IMR-90 (cell line): ENCODE data around the gene ASB9. TPM values are rescaled to one million over a fixed set of nuclear protein-coding genes. Genes with fewer than 3 reads are reported as not detected.

Source experiments
- ATAC-seq: fragments of 200-7000 bp; cut with Tn5 transposase; 2 replicates; pipeline ENCODE4 v1.9.1; 2020; ENCODE audit warnings: low read depth, mild to moderate bottlenecking, moderate library complexity
- BruUV-seq: library from RNA; stranded (reverse); fragments of 400-500 nt; replicated peaks from 2 replicates; lab custom pipeline; 2021; lab: Mats Ljungman, UMichigan
- CTCF ChIA-PET: fragments of 300-600 bp; formaldehyde crosslinking; extraction: SDS; loops from one replicate; lab custom pipeline; 2021; ENCODE audit warnings: antibody characterized with exemption; lab: Yijun Ruan, JAX
- POLR2A ChIA-PET: fragments of 300-600 bp; sonication (Branson Sonifier 250); formaldehyde crosslinking; loops from one replicate; lab custom pipeline; 2022; ENCODE audit warnings: antibody characterized with exemption; ENCODE audit not compliant: unreplicated experiment; lab: Charles Lee
- DNase-seq: peaks from one replicate; pipeline ENCODE4 v3.0.0; 2013
- H2AFZ ChIP-seq: replicated peaks from 2 replicates; pipeline ENCODE3; 2013; ENCODE audit warnings: low read length, mild to moderate bottlenecking; ENCODE audit not compliant: poor library complexity
- H2AK5ac ChIP-seq: 2 replicates; pipeline ENCODE4 v1.6.1; 2013; ENCODE audit warnings: low read depth, low read length, inconsistent platforms
- H2AK9ac ChIP-seq: replicated peaks from 2 replicates; pipeline ENCODE3; 2013; ENCODE audit warnings: mild to moderate bottlenecking, low read depth, low read length, moderate library complexity; ENCODE audit not compliant: poor library complexity
- H2BK120ac ChIP-seq: 2 replicates; pipeline ENCODE4 v1.6.1; 2013; ENCODE audit warnings: low read depth, low read length, inconsistent platforms
- H2BK15ac ChIP-seq: 3 replicates; pipeline ENCODE4 v1.6.1; 2013; ENCODE audit warnings: low read depth, low read length, inconsistent platforms
- H2BK20ac ChIP-seq: 2 replicates; pipeline ENCODE4 v1.6.1; 2013; ENCODE audit warnings: low read depth, mild to moderate bottlenecking, inconsistent platforms, low read length, moderate library complexity
- H2BK5ac ChIP-seq: 2 replicates; pipeline ENCODE4 v1.6.1; 2013; ENCODE audit warnings: mild to moderate bottlenecking, low read depth, low read length, inconsistent platforms; ENCODE audit not compliant: poor library complexity, severe bottlenecking
- H3K14ac ChIP-seq: replicated peaks from 2 replicates; pipeline ENCODE4 v1.6.1; 2013; ENCODE audit warnings: low read depth, low read length, inconsistent platforms
- H3K18ac ChIP-seq: 2 replicates; pipeline ENCODE4 v1.6.1; 2013; ENCODE audit warnings: low read depth, low read length, control low read depth
- H3K23ac ChIP-seq: 2 replicates; pipeline ENCODE4 v1.6.1; 2013; ENCODE audit warnings: low read depth, low read length, inconsistent platforms
- H3K27ac ChIP-seq: 2 replicates; pipeline ENCODE4 v1.5.1; 2013; ENCODE audit warnings: mild to moderate bottlenecking, control low read depth, low read length; ENCODE audit not compliant: insufficient read depth
- H3K27me3 ChIP-seq: 2 replicates; pipeline ENCODE4 v1.6.1; 2013; ENCODE audit warnings: low read length; ENCODE audit not compliant: control insufficient read depth, insufficient read depth
- H3K36me3 ChIP-seq: 2 replicates; pipeline ENCODE4 v1.6.1; 2013; ENCODE audit warnings: low read length, mixed read lengths; ENCODE audit not compliant: control insufficient read depth, insufficient read depth
- H3K4ac ChIP-seq: 2 replicates; pipeline ENCODE4 v1.6.1; 2013; ENCODE audit warnings: low read depth, low read length, inconsistent platforms
- H3K4me1 ChIP-seq: 2 replicates; pipeline ENCODE4 v1.6.1; 2013; ENCODE audit warnings: low read length, mixed read lengths; ENCODE audit not compliant: control insufficient read depth, insufficient read depth
- H3K4me2 ChIP-seq: 2 replicates; pipeline ENCODE4 v1.6.1; 2013; ENCODE audit warnings: low read depth, mild to moderate bottlenecking, control low read depth, low read length, moderate library complexity
- H3K4me3 ChIP-seq: 2 replicates; pipeline ENCODE4 v1.5.1; 2013; ENCODE audit warnings: low read depth, mild to moderate bottlenecking, control low read depth, low read length, moderate library complexity; ENCODE audit not compliant: insufficient read depth
- H3K56ac ChIP-seq: 2 replicates; pipeline ENCODE4 v1.6.1; 2013; ENCODE audit warnings: low read length, inconsistent platforms; ENCODE audit not compliant: insufficient read depth; ENCODE audit errors: extremely low read depth
- H3K79me1 ChIP-seq, 2 experiments: 2 replicates each; pipeline ENCODE4 v1.6.1; 2013; ENCODE audit warnings: low read length in 2 of 2, inconsistent platforms in 1 of 2, low read depth in 1 of 2
- H3K9ac ChIP-seq: 2 replicates; pipeline ENCODE4 v1.6.1; 2013; ENCODE audit warnings: low read depth, low read length, control low read depth
- H3K9me1 ChIP-seq: 2 replicates; pipeline ENCODE4 v1.6.1; 2013; ENCODE audit warnings: low read length, inconsistent platforms; ENCODE audit not compliant: insufficient read depth
- H3K9me3 ChIP-seq: 2 replicates; pipeline ENCODE4 v1.6.1; 2013; ENCODE audit warnings: low read length; ENCODE audit not compliant: control insufficient read depth, insufficient read depth
- H4K20me1 ChIP-seq: 2 replicates; pipeline ENCODE4 v1.6.1; 2013; ENCODE audit warnings: low read length, inconsistent platforms; ENCODE audit not compliant: insufficient read depth
- H4K5ac ChIP-seq: 2 replicates; pipeline ENCODE4 v1.6.1; 2013; ENCODE audit warnings: mild to moderate bottlenecking, low read depth, low read length, control low read depth
- H4K8ac ChIP-seq, 2 experiments: 2 replicates each; pipeline ENCODE4 v1.6.1; 2013; ENCODE audit warnings: low read depth in 2 of 2, low read length in 2 of 2, control low read depth in 1 of 2, inconsistent platforms in 1 of 2
- H4K91ac ChIP-seq: 2 replicates; pipeline ENCODE4 v1.6.1; 2013; ENCODE audit warnings: low read depth, low read length, inconsistent platforms; ENCODE audit not compliant: insufficient read depth
- BHLHE40 ChIP-seq: fragments of 150-350 bp; IDR thresholded peaks from 2 replicates; pipeline ENCODE4 v1.6.1; 2016; ENCODE audit warnings: mild to moderate bottlenecking, low read depth, low read length
- CEBPB ChIP-seq: IDR thresholded peaks from 2 replicates; pipeline ENCODE4 v1.6.1; 2012; ENCODE audit warnings: low read depth, low read length, improper control_type of control experiment
- CHD1 ChIP-seq: IDR thresholded peaks from 2 replicates; pipeline ENCODE4 v1.6.1; 2012; ENCODE audit warnings: low read depth, low read length, improper control_type of control experiment
- FOS ChIP-seq: fragments of 150-350 bp; IDR thresholded peaks from 2 replicates; pipeline ENCODE4 v1.6.1; 2016; ENCODE audit warnings: low read depth, low read length
- MAFK ChIP-seq: IDR thresholded peaks from 2 replicates; pipeline ENCODE4 v1.6.1; 2012; ENCODE audit warnings: low read depth, low read length, improper control_type of control experiment
- MAZ ChIP-seq: IDR thresholded peaks from 2 replicates; pipeline ENCODE4 v1.6.1; 2012; ENCODE audit warnings: low read depth, mild to moderate bottlenecking, low read length, improper control_type of control experiment, moderate library complexity, borderline replicate concordance
- MXI1 ChIP-seq: IDR thresholded peaks from 2 replicates; pipeline ENCODE4 v1.6.1; 2012; ENCODE audit warnings: low read depth, mild to moderate bottlenecking, low read length, moderate library complexity, borderline replicate concordance
- NFE2L2 ChIP-seq: fragments of 150-350 bp; IDR thresholded peaks from 2 replicates; pipeline ENCODE4 v1.6.1; 2016; ENCODE audit warnings: low read depth, mild to moderate bottlenecking, low read length
- POLR2A ChIP-seq: IDR thresholded peaks from 2 replicates; pipeline ENCODE4 v1.6.1; 2012; ENCODE audit warnings: mild to moderate bottlenecking, low read depth, low read length
- RAD21 ChIP-seq: IDR thresholded peaks from 2 replicates; pipeline ENCODE4 v1.6.1; 2012; ENCODE audit warnings: low read length, improper control_type of control experiment
- RCOR1 ChIP-seq: IDR thresholded peaks from 2 replicates; pipeline ENCODE4 v1.6.1; 2012; ENCODE audit warnings: mild to moderate bottlenecking, low read length, improper control_type of control experiment; ENCODE audit not compliant: insufficient replicate concordance
- RFX5 ChIP-seq: IDR thresholded peaks from 2 replicates; pipeline ENCODE4 v1.8.0; 2012; ENCODE audit warnings: low read depth, mild to moderate bottlenecking, low read length, moderate library complexity
- SMC3 ChIP-seq: fragments of 150-350 bp; IDR thresholded peaks from 2 replicates; pipeline ENCODE4 v1.6.1; 2016; ENCODE audit warnings: low read depth, mild to moderate bottlenecking, antibody characterized with exemption, low read length, moderate library complexity
- WGBS, 2 experiments: methylation state at CpG; one replicate each; pipeline versions ENCODE4 v1.1.5 to v1.1.7; 2013; ENCODE audit warnings: missing lambda C conversion rate in 2 of 2; ENCODE audit not compliant: insufficient read length in 1 of 2; ENCODE audit errors: extremely low coverage in 2 of 2; 5-methylcytosine and 5-hydroxymethylcytosine counted together
- dilution Hi-C: fragments of 300-500 bp; cut with HindIII; formaldehyde crosslinking; loops from one replicate; pipeline ENCODE4 v1.14.3; 2018; ENCODE audit warnings: low sequenced_read_pairs; ENCODE audit not compliant: unreplicated experiment
- in situ Hi-C: fragments of 300-500 bp; cut with MboI; formaldehyde crosslinking; loops from 3 replicates; pipeline ENCODE4 v1.14.3; 2019; ENCODE audit warnings: low sequenced_read_pairs, inconsistent platforms, mixed read lengths
- intact Hi-C: fragments of 100-400 bp; cut with micrococcal nuclease; formaldehyde crosslinking; loops from 2 replicates; pipeline ENCODE4 v1.10.0; 2022
- polyA plus RNA-seq, 3 experiments: library from polyadenylated mRNA; depleted of rRNA; stranded (reverse); fragments of >200 nt; gene quantifications; 2 replicates each; pipeline ENCODE4 v1.2.3, GENCODE V29; 2012; ENCODE audit warnings: low replicate concordance in 1 of 3
- total RNA-seq: library from RNA; depleted of rRNA; stranded (reverse); fragments of >200 nt; gene quantifications from 2 replicates; pipeline ENCODE4 v1.2.3, GENCODE V29; 2012
- TF ChIP-seq, protein P1 (sequence below): fragments of 150-350 bp; IDR thresholded peaks from 2 replicates; pipeline ENCODE4 v1.6.1; 2017; ENCODE audit warnings: mild to moderate bottlenecking, antibody characterized with exemption, low read length, low read depth
- TF ChIP-seq, protein P2 (sequence below): fragments of 150-350 bp; IDR thresholded peaks from 2 replicates; pipeline ENCODE4 v1.6.1; 2016; ENCODE audit warnings: low read depth, mild to moderate bottlenecking, low read length, moderate library complexity, borderline replicate concordance
- TF ChIP-seq, protein P3 (sequence below): conservative IDR thresholded peaks from 2 replicates; pipeline ENCODE4 v1.5.1; 2012; ENCODE audit warnings: mild to moderate bottlenecking, low read depth, low read length, improper control_type of control experiment

Gene ASB9
- total and polyA plus RNA-seq, 2 of the 4 experiments (the other 2 are of a cell fraction), result 0.15 to 0.36 TPM

DNA sequence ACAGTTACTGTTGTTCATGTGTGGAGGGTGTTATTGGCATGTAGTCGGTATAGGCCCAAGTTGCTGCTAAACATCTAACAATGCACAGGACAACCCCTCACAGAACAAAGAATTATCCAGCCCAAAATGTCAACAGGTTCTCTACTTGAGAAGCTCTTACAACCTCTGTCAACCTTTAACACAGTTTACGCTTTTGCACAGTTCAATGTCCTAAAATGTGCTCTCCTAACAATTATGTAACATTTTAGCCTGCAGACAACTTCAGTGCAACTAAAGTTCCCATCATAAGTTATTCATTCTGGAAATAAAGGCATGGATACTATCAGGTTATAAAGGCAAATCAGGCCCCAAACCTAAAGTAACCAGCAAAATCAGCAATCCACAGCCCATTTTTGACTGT is 66.2 kb downstream of the ASB9 start:
- no peak for TF ChIP-seq CEBPB
- TF ChIP-seq MAZ, result no peak
- no peak for TF ChIP-seq CHD1
- TF ChIP-seq SMC3, result no peak
- TF ChIP-seq, protein P1, sequence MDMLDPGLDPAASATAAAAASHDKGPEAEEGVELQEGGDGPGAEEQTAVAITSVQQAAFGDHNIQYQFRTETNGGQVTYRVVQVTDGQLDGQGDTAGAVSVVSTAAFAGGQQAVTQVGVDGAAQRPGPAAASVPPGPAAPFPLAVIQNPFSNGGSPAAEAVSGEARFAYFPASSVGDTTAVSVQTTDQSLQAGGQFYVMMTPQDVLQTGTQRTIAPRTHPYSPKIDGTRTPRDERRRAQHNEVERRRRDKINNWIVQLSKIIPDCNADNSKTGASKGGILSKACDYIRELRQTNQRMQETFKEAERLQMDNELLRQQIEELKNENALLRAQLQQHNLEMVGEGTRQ, result no peak
- no peak for TF ChIP-seq MAFK
- TF ChIP-seq, protein P2, sequence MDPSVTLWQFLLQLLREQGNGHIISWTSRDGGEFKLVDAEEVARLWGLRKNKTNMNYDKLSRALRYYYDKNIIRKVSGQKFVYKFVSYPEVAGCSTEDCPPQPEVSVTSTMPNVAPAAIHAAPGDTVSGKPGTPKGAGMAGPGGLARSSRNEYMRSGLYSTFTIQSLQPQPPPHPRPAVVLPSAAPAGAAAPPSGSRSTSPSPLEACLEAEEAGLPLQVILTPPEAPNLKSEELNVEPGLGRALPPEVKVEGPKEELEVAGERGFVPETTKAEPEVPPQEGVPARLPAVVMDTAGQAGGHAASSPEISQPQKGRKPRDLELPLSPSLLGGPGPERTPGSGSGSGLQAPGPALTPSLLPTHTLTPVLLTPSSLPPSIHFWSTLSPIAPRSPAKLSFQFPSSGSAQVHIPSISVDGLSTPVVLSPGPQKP, result no peak
- no peak for TF ChIP-seq RCOR1
- TF ChIP-seq NFE2L2, result no peak
- TF ChIP-seq FOS, result no peak
- TF ChIP-seq POLR2A, result no peak
- TF ChIP-seq, protein P3, sequence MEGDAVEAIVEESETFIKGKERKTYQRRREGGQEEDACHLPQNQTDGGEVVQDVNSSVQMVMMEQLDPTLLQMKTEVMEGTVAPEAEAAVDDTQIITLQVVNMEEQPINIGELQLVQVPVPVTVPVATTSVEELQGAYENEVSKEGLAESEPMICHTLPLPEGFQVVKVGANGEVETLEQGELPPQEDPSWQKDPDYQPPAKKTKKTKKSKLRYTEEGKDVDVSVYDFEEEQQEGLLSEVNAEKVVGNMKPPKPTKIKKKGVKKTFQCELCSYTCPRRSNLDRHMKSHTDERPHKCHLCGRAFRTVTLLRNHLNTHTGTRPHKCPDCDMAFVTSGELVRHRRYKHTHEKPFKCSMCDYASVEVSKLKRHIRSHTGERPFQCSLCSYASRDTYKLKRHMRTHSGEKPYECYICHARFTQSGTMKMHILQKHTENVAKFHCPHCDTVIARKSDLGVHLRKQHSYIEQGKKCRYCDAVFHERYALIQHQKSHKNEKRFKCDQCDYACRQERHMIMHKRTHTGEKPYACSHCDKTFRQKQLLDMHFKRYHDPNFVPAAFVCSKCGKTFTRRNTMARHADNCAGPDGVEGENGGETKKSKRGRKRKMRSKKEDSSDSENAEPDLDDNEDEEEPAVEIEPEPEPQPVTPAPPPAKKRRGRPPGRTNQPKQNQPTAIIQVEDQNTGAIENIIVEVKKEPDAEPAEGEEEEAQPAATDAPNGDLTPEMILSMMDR, result no peak
- TF ChIP-seq MXI1, result no peak
- TF ChIP-seq RAD21, result no peak
- no peak for TF ChIP-seq RFX5
- no peak for TF ChIP-seq BHLHE40
- H3K79me1 ChIP-seq, result no peaks in the 10 kb centered on the region
- H3K9ac ChIP-seq, result no peak overlapping the region
- no peaks in the 10 kb centered on the region for H3K36me3 ChIP-seq
- H2BK5ac ChIP-seq, result no peak overlapping the region
- H3K4ac ChIP-seq, result no peak overlapping the region
- no peak overlapping the region for H2AK5ac ChIP-seq
- no peak overlapping the region for H3K4me2 ChIP-seq
- H3K9me1 ChIP-seq, result no peaks in the 10 kb centered on the region
- WGBS, 2 experiments, result no CpG with 5 or more reads among the region's 2 CpGs
- in situ Hi-C loops, result no loop called here
- H3K4me3 ChIP-seq, result no peak overlapping the region
- no peak overlapping the region for H2AFZ ChIP-seq
- no peak overlapping the region for H4K5ac ChIP-seq
- H3K4me1 ChIP-seq, result no peaks in the 10 kb centered on the region
- H4K20me1 ChIP-seq, result no peaks in the 10 kb centered on the region
- H4K8ac ChIP-seq, result no peak overlapping the region
- CTCF ChIA-PET, result interaction anchor here (0.9 kb wide), 1 partner anchor 9 kb away, joined by 3 read pairs; no protein-coding TSS in a partner anchor
- H3K9me3 ChIP-seq, result no peaks in the 10 kb centered on the region
- POLR2A ChIA-PET, result no interaction called here
- no peak overlapping the region for H3K14ac ChIP-seq
- no peak overlapping the region for H3K27ac ChIP-seq
- H3K23ac ChIP-seq, result no peak overlapping the region
- intact Hi-C loops, result no loop called here
- no TSS peak for BruUV-seq
- H4K91ac ChIP-seq, result no peak overlapping the region
- H3K27me3 ChIP-seq, result no peaks in the 10 kb centered on the region
- DNase-seq (no peak), ATAC-seq (no peak)
- H3K18ac ChIP-seq, result no peak overlapping the region
- H2BK15ac ChIP-seq, result no peak overlapping the region
- H2BK120ac ChIP-seq, result no peak overlapping the region
- H3K56ac ChIP-seq, result no peak overlapping the region
- H2BK20ac ChIP-seq, result no peak overlapping the region
- dilution Hi-C loops, result no loop called here
- no peak overlapping the region for H2AK9ac ChIP-seq
